OCI-LY3 (cell line): ENCODE results near the gene NKX2-4.

ENCODE experiments used
- EZH2phosphoT487 ChIP-seq: fragments of 200-600 bp; shearing (Covaris generic); IDR thresholded peaks from 2 replicates; pipeline ENCODE4 v1.6.1; 2018; ENCODE audit warnings: antibody characterized with exemption, mixed run types, low read depth
- TF ChIP-seq, protein P1 (sequence below): fragments of 200-600, 300-600 bp; sonication (generic); IDR thresholded peaks from 2 replicates; pipeline ENCODE4 v1.5.1; 2014; ENCODE audit warnings: antibody characterized with exemption, low read length, low read depth

DNA sequence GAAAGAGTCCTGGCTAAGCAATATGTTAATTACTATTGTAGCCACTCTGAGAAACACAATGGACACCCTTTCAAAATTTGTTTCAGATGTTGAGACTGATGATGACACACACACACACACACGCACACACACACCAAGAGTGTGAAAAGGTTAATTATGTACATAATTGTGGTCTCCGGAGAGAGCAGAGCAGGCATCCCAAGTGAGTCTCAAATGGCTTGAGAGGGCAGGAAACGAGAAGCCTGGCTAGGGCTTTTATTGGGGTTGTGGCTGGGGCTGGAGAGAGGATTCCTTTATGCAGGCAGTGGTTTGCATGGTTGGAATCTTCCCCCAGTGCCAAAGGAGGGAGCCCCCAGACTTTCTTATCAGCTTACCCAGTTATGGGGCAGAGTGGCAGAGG lies 38.2 kb upstream of the NKX2-4 start:
- TF ChIP-seq, protein P1, sequence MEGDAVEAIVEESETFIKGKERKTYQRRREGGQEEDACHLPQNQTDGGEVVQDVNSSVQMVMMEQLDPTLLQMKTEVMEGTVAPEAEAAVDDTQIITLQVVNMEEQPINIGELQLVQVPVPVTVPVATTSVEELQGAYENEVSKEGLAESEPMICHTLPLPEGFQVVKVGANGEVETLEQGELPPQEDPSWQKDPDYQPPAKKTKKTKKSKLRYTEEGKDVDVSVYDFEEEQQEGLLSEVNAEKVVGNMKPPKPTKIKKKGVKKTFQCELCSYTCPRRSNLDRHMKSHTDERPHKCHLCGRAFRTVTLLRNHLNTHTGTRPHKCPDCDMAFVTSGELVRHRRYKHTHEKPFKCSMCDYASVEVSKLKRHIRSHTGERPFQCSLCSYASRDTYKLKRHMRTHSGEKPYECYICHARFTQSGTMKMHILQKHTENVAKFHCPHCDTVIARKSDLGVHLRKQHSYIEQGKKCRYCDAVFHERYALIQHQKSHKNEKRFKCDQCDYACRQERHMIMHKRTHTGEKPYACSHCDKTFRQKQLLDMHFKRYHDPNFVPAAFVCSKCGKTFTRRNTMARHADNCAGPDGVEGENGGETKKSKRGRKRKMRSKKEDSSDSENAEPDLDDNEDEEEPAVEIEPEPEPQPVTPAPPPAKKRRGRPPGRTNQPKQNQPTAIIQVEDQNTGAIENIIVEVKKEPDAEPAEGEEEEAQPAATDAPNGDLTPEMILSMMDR: no peak
- no peak for TF ChIP-seq EZH2phosphoT487
